Measurements from ENCODE around the gene ABHD11.

DNA sequence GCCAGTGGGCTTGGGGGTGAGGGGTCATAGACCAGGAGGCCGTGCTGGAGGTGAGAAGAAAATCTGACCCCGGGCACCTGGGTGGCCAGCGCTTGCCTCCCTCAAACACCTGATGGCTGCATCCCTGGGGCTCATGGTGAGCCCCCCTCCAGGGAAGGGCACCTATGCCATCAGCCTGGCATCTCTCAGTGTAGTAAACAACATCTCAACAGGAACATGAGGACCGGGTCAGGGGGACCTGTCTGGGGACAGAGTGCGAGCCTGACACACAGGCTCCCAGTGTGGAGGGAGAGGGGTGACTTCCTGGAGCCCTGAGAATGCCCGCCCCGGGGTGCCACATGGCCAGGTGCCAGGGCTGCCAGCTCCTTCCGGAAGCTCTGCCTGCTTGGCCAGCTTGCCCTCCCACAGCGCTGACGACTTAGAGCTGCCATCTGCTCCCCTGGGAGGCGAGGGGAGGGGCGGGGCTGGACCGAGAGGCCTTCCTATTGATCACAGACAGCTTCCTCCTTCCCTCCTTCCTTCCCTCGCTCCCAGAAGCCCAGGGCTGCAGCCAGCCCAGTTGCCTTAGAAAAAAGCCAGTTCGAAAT, 31.5 kb downstream of the ABHD11 start:
- TF ChIP-seq, protein P1, sequence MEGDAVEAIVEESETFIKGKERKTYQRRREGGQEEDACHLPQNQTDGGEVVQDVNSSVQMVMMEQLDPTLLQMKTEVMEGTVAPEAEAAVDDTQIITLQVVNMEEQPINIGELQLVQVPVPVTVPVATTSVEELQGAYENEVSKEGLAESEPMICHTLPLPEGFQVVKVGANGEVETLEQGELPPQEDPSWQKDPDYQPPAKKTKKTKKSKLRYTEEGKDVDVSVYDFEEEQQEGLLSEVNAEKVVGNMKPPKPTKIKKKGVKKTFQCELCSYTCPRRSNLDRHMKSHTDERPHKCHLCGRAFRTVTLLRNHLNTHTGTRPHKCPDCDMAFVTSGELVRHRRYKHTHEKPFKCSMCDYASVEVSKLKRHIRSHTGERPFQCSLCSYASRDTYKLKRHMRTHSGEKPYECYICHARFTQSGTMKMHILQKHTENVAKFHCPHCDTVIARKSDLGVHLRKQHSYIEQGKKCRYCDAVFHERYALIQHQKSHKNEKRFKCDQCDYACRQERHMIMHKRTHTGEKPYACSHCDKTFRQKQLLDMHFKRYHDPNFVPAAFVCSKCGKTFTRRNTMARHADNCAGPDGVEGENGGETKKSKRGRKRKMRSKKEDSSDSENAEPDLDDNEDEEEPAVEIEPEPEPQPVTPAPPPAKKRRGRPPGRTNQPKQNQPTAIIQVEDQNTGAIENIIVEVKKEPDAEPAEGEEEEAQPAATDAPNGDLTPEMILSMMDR (IDR thresholded peaks at IDR 0.05) = no peak
- TF ChIP-seq POLR2AphosphoS5 (IDR thresholded peaks at IDR 0.05) = peak in 1 of 3 donors; percentile 38
